ENCODE data around the gene LGR4. TPM values are rescaled to one million over a fixed set of nuclear protein-coding genes. Genes with fewer than 3 reads are reported as not detected.

Gene LGR4
- total and polyA plus RNA-seq, 2 experiments from 2014 or later = 22.6 to 99.6 TPM

DNA sequence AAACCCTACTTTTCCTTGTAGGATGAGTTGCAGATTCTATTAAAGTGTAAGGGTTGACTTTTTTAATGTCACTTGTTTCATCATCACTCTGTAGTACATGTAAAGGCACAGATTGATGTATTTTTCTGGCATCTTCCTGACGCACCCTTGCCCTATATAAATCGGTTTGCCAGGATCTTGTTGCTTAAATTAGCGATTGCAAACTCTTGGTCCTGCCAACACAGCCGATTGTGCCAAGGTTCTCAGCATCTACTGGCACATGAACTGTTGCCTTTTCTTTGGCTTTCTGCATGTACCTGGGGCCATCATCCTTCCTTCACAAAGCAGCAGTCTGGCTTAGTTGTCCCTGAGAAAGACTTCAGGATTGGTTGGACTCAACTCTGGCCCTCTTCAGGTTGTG lies 41.5 kb upstream of the LGR4 start (continued):
- TF ChIP-seq, protein P1, sequence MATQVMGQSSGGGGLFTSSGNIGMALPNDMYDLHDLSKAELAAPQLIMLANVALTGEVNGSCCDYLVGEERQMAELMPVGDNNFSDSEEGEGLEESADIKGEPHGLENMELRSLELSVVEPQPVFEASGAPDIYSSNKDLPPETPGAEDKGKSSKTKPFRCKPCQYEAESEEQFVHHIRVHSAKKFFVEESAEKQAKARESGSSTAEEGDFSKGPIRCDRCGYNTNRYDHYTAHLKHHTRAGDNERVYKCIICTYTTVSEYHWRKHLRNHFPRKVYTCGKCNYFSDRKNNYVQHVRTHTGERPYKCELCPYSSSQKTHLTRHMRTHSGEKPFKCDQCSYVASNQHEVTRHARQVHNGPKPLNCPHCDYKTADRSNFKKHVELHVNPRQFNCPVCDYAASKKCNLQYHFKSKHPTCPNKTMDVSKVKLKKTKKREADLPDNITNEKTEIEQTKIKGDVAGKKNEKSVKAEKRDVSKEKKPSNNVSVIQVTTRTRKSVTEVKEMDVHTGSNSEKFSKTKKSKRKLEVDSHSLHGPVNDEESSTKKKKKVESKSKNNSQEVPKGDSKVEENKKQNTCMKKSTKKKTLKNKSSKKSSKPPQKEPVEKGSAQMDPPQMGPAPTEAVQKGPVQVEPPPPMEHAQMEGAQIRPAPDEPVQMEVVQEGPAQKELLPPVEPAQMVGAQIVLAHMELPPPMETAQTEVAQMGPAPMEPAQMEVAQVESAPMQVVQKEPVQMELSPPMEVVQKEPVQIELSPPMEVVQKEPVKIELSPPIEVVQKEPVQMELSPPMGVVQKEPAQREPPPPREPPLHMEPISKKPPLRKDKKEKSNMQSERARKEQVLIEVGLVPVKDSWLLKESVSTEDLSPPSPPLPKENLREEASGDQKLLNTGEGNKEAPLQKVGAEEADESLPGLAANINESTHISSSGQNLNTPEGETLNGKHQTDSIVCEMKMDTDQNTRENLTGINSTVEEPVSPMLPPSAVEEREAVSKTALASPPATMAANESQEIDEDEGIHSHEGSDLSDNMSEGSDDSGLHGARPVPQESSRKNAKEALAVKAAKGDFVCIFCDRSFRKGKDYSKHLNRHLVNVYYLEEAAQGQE (IDR thresholded peaks at IDR 0.05; ENCODE audit: unreplicated experiment) = no peak
- TF ChIP-seq STAT1 (IDR thresholded peaks at IDR 0.05; ENCODE audit: unreplicated experiment) = no peak
- TF ChIP-seq ZNF331 (CRISPR knock-in tag; IDR thresholded peaks at IDR 0.05; ENCODE audit: low read depth) = no peak
- no peak for TF ChIP-seq EZH2phosphoT487 (IDR thresholded peaks at IDR 0.05; ENCODE audit: unreplicated experiment)
- TF ChIP-seq CREB1 (CRISPR knock-in tag; IDR thresholded peaks at IDR 0.05; ENCODE audit: low read depth) = no peak

DNA sequence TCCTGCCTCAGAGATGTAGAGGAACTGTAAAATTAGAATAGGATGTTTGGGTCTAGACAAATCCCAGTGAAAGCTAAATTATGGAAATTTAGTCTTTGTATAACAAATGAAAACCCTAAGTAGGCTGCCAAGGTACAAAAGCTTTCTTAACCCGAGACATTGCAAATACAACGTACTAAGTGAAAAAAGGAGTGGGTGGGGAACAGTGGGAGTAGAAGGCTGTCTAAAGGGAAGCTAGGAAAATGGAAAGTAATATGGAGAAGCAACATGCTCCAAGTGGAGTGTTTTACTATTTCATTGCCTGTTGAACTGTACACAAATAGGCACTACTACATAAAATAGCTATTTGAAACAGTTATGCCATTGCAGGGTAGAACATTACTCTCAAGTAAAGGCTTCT lies 40.8 kb upstream of the LGR4 start:
- H3K36me3 Mint-ChIP-seq (ENCODE audit: low read depth) = no peaks in the 10 kb centered on the region
- no peak overlapping the region for H3K4me3 Mint-ChIP-seq
- peaks cover 10% of the 10 kb centered on the region for H3K4me1 Mint-ChIP-seq
- H3K79me2 ChIP-seq (replicated peaks; ENCODE audit: insufficient read depth) = no peaks in the 10 kb centered on the region
- no peaks in the 10 kb centered on the region for H3K27me3 ChIP-seq (ENCODE audit: insufficient read depth)
- H3K27ac ChIP-seq (ENCODE audit: low read depth) = no peak overlapping the region
- H3K27me3 Mint-ChIP-seq (ENCODE audit: insufficient read depth, low read depth, poor library complexity) = no peaks in the 10 kb centered on the region
- no peak overlapping the region for H3K4me2 ChIP-seq
- no peaks in the 10 kb centered on the region; the same call in 2 of the 3 replicates for H3K9me3 Mint-ChIP-seq
- H3K27ac Mint-ChIP-seq = no peak overlapping the region; the same call in 1 of the 2 replicates
- no peak overlapping the region for H3K4me3 ChIP-seq
- H2AFZ ChIP-seq = no peak overlapping the region
- ATAC-seq = no peak
- H3F3A ChIP-seq (replicated peaks; ENCODE audit: low read depth) = no peaks in the 10 kb centered on the region; the same call in 1 of the 2 replicates
- TF ChIP-seq STAT1 (IDR thresholded peaks at IDR 0.05; ENCODE audit: unreplicated experiment) = no peak
- no peak for TF ChIP-seq EZH2phosphoT487 (IDR thresholded peaks at IDR 0.05; ENCODE audit: unreplicated experiment)
- no peak for TF ChIP-seq ZNF114 (CRISPR knock-in tag; IDR thresholded peaks at IDR 0.05)
- TF ChIP-seq, protein P2, sequence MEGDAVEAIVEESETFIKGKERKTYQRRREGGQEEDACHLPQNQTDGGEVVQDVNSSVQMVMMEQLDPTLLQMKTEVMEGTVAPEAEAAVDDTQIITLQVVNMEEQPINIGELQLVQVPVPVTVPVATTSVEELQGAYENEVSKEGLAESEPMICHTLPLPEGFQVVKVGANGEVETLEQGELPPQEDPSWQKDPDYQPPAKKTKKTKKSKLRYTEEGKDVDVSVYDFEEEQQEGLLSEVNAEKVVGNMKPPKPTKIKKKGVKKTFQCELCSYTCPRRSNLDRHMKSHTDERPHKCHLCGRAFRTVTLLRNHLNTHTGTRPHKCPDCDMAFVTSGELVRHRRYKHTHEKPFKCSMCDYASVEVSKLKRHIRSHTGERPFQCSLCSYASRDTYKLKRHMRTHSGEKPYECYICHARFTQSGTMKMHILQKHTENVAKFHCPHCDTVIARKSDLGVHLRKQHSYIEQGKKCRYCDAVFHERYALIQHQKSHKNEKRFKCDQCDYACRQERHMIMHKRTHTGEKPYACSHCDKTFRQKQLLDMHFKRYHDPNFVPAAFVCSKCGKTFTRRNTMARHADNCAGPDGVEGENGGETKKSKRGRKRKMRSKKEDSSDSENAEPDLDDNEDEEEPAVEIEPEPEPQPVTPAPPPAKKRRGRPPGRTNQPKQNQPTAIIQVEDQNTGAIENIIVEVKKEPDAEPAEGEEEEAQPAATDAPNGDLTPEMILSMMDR (conservative IDR thresholded peaks at IDR 0.05; ENCODE audit: low read depth in 2 of 2) = no peak
- no peak for TF ChIP-seq NANOG (IDR thresholded peaks at IDR 0.05; ENCODE audit: borderline replicate concordance)
- H4K20me1 ChIP-seq (replicated peaks; ENCODE audit: insufficient read depth) = no peaks in the 10 kb centered on the region
- peaks cover 9% of the 10 kb centered on the region for H3K4me1 ChIP-seq (ENCODE audit: insufficient read depth)
- no peaks in the 10 kb centered on the region for H3K36me3 ChIP-seq (ENCODE audit: insufficient read depth)
- no peak for DNase-seq (ENCODE audit: low spot score)
- H3K9me2 ChIP-seq (ENCODE audit: insufficient read depth) = 0 out of 2 replicates have a peak, but pooled peaks cover 2% of the 10 kb centered on the region

DNA sequence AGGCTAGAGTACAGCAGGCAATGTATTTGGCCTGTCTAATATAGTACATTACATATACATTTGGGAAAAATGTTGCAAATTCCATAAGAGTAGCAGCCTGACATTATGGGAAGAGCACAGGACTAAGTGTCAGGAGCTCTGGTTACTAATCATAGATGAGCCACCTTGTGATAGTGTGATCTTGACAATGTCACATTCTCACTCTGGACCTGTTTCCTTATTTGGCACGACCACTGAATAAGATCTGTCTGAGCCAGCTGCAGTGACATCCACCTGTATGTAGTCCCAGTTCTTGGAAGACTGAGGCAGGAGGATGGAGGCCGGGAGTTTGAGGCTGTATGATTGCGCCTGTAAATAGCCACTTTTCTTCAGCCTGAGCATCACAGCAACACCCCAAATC lies 39.6 kb upstream of the LGR4 start:
- H3K9me2 ChIP-seq (ENCODE audit: insufficient read depth) = 0 out of 2 replicates have a peak, but pooled peaks cover 2% of the 10 kb centered on the region
- no peak overlapping the region for H3K27ac ChIP-seq (ENCODE audit: low read depth)
- no peak overlapping the region for H3K4me3 Mint-ChIP-seq
- no peaks in the 10 kb centered on the region for H3K79me2 ChIP-seq (replicated peaks; ENCODE audit: insufficient read depth)
- peaks cover 9% of the 10 kb centered on the region for H3K4me1 ChIP-seq (ENCODE audit: insufficient read depth)
- no peak overlapping the region for H2AFZ ChIP-seq
- no peak overlapping the region for H3K4me3 ChIP-seq
- no peaks in the 10 kb centered on the region; the same call in 1 of the 2 replicates for H3F3A ChIP-seq (replicated peaks; ENCODE audit: low read depth)
- ATAC-seq (no peak), DNase-seq (ENCODE audit: low spot score) (no peak)
- H3K27me3 ChIP-seq (ENCODE audit: insufficient read depth) = no peaks in the 10 kb centered on the region
- no peak overlapping the region for H3K27ac Mint-ChIP-seq
- H4K20me1 ChIP-seq (replicated peaks; ENCODE audit: insufficient read depth) = no peaks in the 10 kb centered on the region
- H3K36me3 ChIP-seq (ENCODE audit: insufficient read depth) = no peaks in the 10 kb centered on the region
- no peaks in the 10 kb centered on the region for H3K36me3 Mint-ChIP-seq (ENCODE audit: low read depth)
- no peak overlapping the region for H3K4me2 ChIP-seq
- H3K4me1 Mint-ChIP-seq = peaks cover 14% of the 10 kb centered on the region
- no peaks in the 10 kb centered on the region; the same call in 2 of the 3 replicates for H3K9me3 Mint-ChIP-seq
- no peaks in the 10 kb centered on the region for H3K27me3 Mint-ChIP-seq (ENCODE audit: insufficient read depth, low read depth, poor library complexity)
- no peak for TF ChIP-seq ZNF114 (CRISPR knock-in tag; IDR thresholded peaks at IDR 0.05)
- TF ChIP-seq, protein P2 (conservative IDR thresholded peaks at IDR 0.05; ENCODE audit: low read depth in 2 of 2) = no peak
- no peak for TF ChIP-seq POLR2AphosphoS5 (IDR thresholded peaks at IDR 0.05; ENCODE audit: low read depth)
- no peak for TF ChIP-seq STAT1 (IDR thresholded peaks at IDR 0.05; ENCODE audit: unreplicated experiment)
- no peak for TF ChIP-seq CREB1 (CRISPR knock-in tag; IDR thresholded peaks at IDR 0.05; ENCODE audit: low read depth)
- no peak for TF ChIP-seq ZNF331 (CRISPR knock-in tag; IDR thresholded peaks at IDR 0.05; ENCODE audit: low read depth)
- TF ChIP-seq JUNB (IDR thresholded peaks at IDR 0.05; ENCODE audit: unreplicated experiment) = no peak
- TF ChIP-seq NANOG (IDR thresholded peaks at IDR 0.05; ENCODE audit: borderline replicate concordance) = no peak
- TF ChIP-seq EZH2phosphoT487 (IDR thresholded peaks at IDR 0.05; ENCODE audit: unreplicated experiment) = no peak
- TF ChIP-seq, protein P3, sequence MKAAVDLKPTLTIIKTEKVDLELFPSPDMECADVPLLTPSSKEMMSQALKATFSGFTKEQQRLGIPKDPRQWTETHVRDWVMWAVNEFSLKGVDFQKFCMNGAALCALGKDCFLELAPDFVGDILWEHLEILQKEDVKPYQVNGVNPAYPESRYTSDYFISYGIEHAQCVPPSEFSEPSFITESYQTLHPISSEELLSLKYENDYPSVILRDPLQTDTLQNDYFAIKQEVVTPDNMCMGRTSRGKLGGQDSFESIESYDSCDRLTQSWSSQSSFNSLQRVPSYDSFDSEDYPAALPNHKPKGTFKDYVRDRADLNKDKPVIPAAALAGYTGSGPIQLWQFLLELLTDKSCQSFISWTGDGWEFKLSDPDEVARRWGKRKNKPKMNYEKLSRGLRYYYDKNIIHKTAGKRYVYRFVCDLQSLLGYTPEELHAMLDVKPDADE (IDR thresholded peaks at IDR 0.05) = no peak

Measured in GM23338 (cell line).